IMR-90 (cell line): ENCODE data around the gene KLF17. TPM values are rescaled to one million over a fixed set of nuclear protein-coding genes. Genes with fewer than 3 reads are reported as not detected.
A peak's percentile ranks its signal among the peaks of the same experiment; 100 is the strongest.

Experiments
- ATAC-seq: fragments of 200-7000 bp; cut with Tn5 transposase; 2 replicates; pipeline ENCODE4 v1.9.1; 2020; ENCODE audit warnings: low read depth, mild to moderate bottlenecking, moderate library complexity
- BruUV-seq: library from RNA; stranded (reverse); fragments of 400-500 nt; replicated peaks from 2 replicates; lab custom pipeline; 2021; lab: Mats Ljungman, UMichigan
- CTCF ChIA-PET: fragments of 300-600 bp; formaldehyde crosslinking; extraction: SDS; loops from one replicate; lab custom pipeline; 2021; ENCODE audit warnings: antibody characterized with exemption; lab: Yijun Ruan, JAX
- POLR2A ChIA-PET: fragments of 300-600 bp; sonication (Branson Sonifier 250); formaldehyde crosslinking; loops from one replicate; lab custom pipeline; 2022; ENCODE audit warnings: antibody characterized with exemption; ENCODE audit not compliant: unreplicated experiment; lab: Charles Lee
- DNase-seq: peaks from one replicate; pipeline ENCODE4 v3.0.0; 2013
- H2AFZ ChIP-seq: replicated peaks from 2 replicates; pipeline ENCODE3; 2013; ENCODE audit warnings: low read length, mild to moderate bottlenecking; ENCODE audit not compliant: poor library complexity
- H2AK5ac ChIP-seq: 2 replicates; pipeline ENCODE4 v1.6.1; 2013; ENCODE audit warnings: low read depth, low read length, inconsistent platforms
- H2AK9ac ChIP-seq: replicated peaks from 2 replicates; pipeline ENCODE3; 2013; ENCODE audit warnings: mild to moderate bottlenecking, low read depth, low read length, moderate library complexity; ENCODE audit not compliant: poor library complexity
- H2BK120ac ChIP-seq: 2 replicates; pipeline ENCODE4 v1.6.1; 2013; ENCODE audit warnings: low read depth, low read length, inconsistent platforms
- H2BK15ac ChIP-seq: 3 replicates; pipeline ENCODE4 v1.6.1; 2013; ENCODE audit warnings: low read depth, low read length, inconsistent platforms
- H2BK20ac ChIP-seq: 2 replicates; pipeline ENCODE4 v1.6.1; 2013; ENCODE audit warnings: low read depth, mild to moderate bottlenecking, inconsistent platforms, low read length, moderate library complexity
- H2BK5ac ChIP-seq: 2 replicates; pipeline ENCODE4 v1.6.1; 2013; ENCODE audit warnings: mild to moderate bottlenecking, low read depth, low read length, inconsistent platforms; ENCODE audit not compliant: poor library complexity, severe bottlenecking
- H3K14ac ChIP-seq: replicated peaks from 2 replicates; pipeline ENCODE4 v1.6.1; 2013; ENCODE audit warnings: low read depth, low read length, inconsistent platforms
- H3K18ac ChIP-seq: 2 replicates; pipeline ENCODE4 v1.6.1; 2013; ENCODE audit warnings: low read depth, low read length, control low read depth
- H3K23ac ChIP-seq: 2 replicates; pipeline ENCODE4 v1.6.1; 2013; ENCODE audit warnings: low read depth, low read length, inconsistent platforms
- H3K27ac ChIP-seq: 2 replicates; pipeline ENCODE4 v1.5.1; 2013; ENCODE audit warnings: mild to moderate bottlenecking, control low read depth, low read length; ENCODE audit not compliant: insufficient read depth
- H3K27me3 ChIP-seq: 2 replicates; pipeline ENCODE4 v1.6.1; 2013; ENCODE audit warnings: low read length; ENCODE audit not compliant: control insufficient read depth, insufficient read depth
- H3K36me3 ChIP-seq: 2 replicates; pipeline ENCODE4 v1.6.1; 2013; ENCODE audit warnings: low read length, mixed read lengths; ENCODE audit not compliant: control insufficient read depth, insufficient read depth
- H3K4ac ChIP-seq: 2 replicates; pipeline ENCODE4 v1.6.1; 2013; ENCODE audit warnings: low read depth, low read length, inconsistent platforms
- H3K4me1 ChIP-seq: 2 replicates; pipeline ENCODE4 v1.6.1; 2013; ENCODE audit warnings: low read length, mixed read lengths; ENCODE audit not compliant: control insufficient read depth, insufficient read depth
- H3K4me2 ChIP-seq: 2 replicates; pipeline ENCODE4 v1.6.1; 2013; ENCODE audit warnings: low read depth, mild to moderate bottlenecking, control low read depth, low read length, moderate library complexity
- H3K4me3 ChIP-seq: 2 replicates; pipeline ENCODE4 v1.5.1; 2013; ENCODE audit warnings: low read depth, mild to moderate bottlenecking, control low read depth, low read length, moderate library complexity; ENCODE audit not compliant: insufficient read depth
- H3K56ac ChIP-seq: 2 replicates; pipeline ENCODE4 v1.6.1; 2013; ENCODE audit warnings: low read length, inconsistent platforms; ENCODE audit not compliant: insufficient read depth; ENCODE audit errors: extremely low read depth
- H3K79me1 ChIP-seq, 2 experiments: 2 replicates each; pipeline ENCODE4 v1.6.1; 2013; ENCODE audit warnings: low read length in 2 of 2, inconsistent platforms in 1 of 2, low read depth in 1 of 2
- H3K9ac ChIP-seq: 2 replicates; pipeline ENCODE4 v1.6.1; 2013; ENCODE audit warnings: low read depth, low read length, control low read depth
- H3K9me1 ChIP-seq: 2 replicates; pipeline ENCODE4 v1.6.1; 2013; ENCODE audit warnings: low read length, inconsistent platforms; ENCODE audit not compliant: insufficient read depth
- H3K9me3 ChIP-seq: 2 replicates; pipeline ENCODE4 v1.6.1; 2013; ENCODE audit warnings: low read length; ENCODE audit not compliant: control insufficient read depth, insufficient read depth
- H4K20me1 ChIP-seq: 2 replicates; pipeline ENCODE4 v1.6.1; 2013; ENCODE audit warnings: low read length, inconsistent platforms; ENCODE audit not compliant: insufficient read depth
- H4K5ac ChIP-seq: 2 replicates; pipeline ENCODE4 v1.6.1; 2013; ENCODE audit warnings: mild to moderate bottlenecking, low read depth, low read length, control low read depth
- H4K8ac ChIP-seq, 2 experiments: 2 replicates each; pipeline ENCODE4 v1.6.1; 2013; ENCODE audit warnings: low read depth in 2 of 2, low read length in 2 of 2, control low read depth in 1 of 2, inconsistent platforms in 1 of 2
- H4K91ac ChIP-seq: 2 replicates; pipeline ENCODE4 v1.6.1; 2013; ENCODE audit warnings: low read depth, low read length, inconsistent platforms; ENCODE audit not compliant: insufficient read depth
- BHLHE40 ChIP-seq: fragments of 150-350 bp; IDR thresholded peaks from 2 replicates; pipeline ENCODE4 v1.6.1; 2016; ENCODE audit warnings: mild to moderate bottlenecking, low read depth, low read length
- CEBPB ChIP-seq: IDR thresholded peaks from 2 replicates; pipeline ENCODE4 v1.6.1; 2012; ENCODE audit warnings: low read depth, low read length, improper control_type of control experiment
- CTCF ChIP-seq: conservative IDR thresholded peaks from 2 replicates; pipeline ENCODE4 v1.5.1; 2012; ENCODE audit warnings: mild to moderate bottlenecking, low read depth, low read length, improper control_type of control experiment
- ELK1 ChIP-seq: fragments of 150-350 bp; IDR thresholded peaks from 2 replicates; pipeline ENCODE4 v1.6.1; 2016; ENCODE audit warnings: low read depth, mild to moderate bottlenecking, low read length, moderate library complexity, borderline replicate concordance
- FOS ChIP-seq: fragments of 150-350 bp; IDR thresholded peaks from 2 replicates; pipeline ENCODE4 v1.6.1; 2016; ENCODE audit warnings: low read depth, low read length
- MXI1 ChIP-seq: IDR thresholded peaks from 2 replicates; pipeline ENCODE4 v1.6.1; 2012; ENCODE audit warnings: low read depth, mild to moderate bottlenecking, low read length, moderate library complexity, borderline replicate concordance
- POLR2A ChIP-seq: IDR thresholded peaks from 2 replicates; pipeline ENCODE4 v1.6.1; 2012; ENCODE audit warnings: mild to moderate bottlenecking, low read depth, low read length
- RAD21 ChIP-seq: IDR thresholded peaks from 2 replicates; pipeline ENCODE4 v1.6.1; 2012; ENCODE audit warnings: low read length, improper control_type of control experiment
- SMC3 ChIP-seq: fragments of 150-350 bp; IDR thresholded peaks from 2 replicates; pipeline ENCODE4 v1.6.1; 2016; ENCODE audit warnings: low read depth, mild to moderate bottlenecking, antibody characterized with exemption, low read length, moderate library complexity
- WGBS, 2 experiments: methylation state at CpG; one replicate each; pipeline versions ENCODE4 v1.1.5 to v1.1.7; 2013; ENCODE audit warnings: missing lambda C conversion rate in 2 of 2; ENCODE audit not compliant: insufficient read length in 1 of 2; ENCODE audit errors: extremely low coverage in 2 of 2; 5-methylcytosine and 5-hydroxymethylcytosine counted together
- dilution Hi-C: fragments of 300-500 bp; cut with HindIII; formaldehyde crosslinking; loops from one replicate; pipeline ENCODE4 v1.14.3; 2018; ENCODE audit warnings: low sequenced_read_pairs; ENCODE audit not compliant: unreplicated experiment
- in situ Hi-C: fragments of 300-500 bp; cut with MboI; formaldehyde crosslinking; loops from 3 replicates; pipeline ENCODE4 v1.14.3; 2019; ENCODE audit warnings: low sequenced_read_pairs, inconsistent platforms, mixed read lengths
- intact Hi-C: fragments of 100-400 bp; cut with micrococcal nuclease; formaldehyde crosslinking; loops from 2 replicates; pipeline ENCODE4 v1.10.0; 2022
- polyA plus RNA-seq, 3 experiments: library from polyadenylated mRNA; depleted of rRNA; stranded (reverse); fragments of >200 nt; gene quantifications; 2 replicates each; pipeline ENCODE4 v1.2.3, GENCODE V29; 2012; ENCODE audit warnings: low replicate concordance in 1 of 3
- total RNA-seq: library from RNA; depleted of rRNA; stranded (reverse); fragments of >200 nt; gene quantifications from 2 replicates; pipeline ENCODE4 v1.2.3, GENCODE V29; 2012
- TF ChIP-seq, protein P1 (sequence below): fragments of 150-350 bp; IDR thresholded peaks from 2 replicates; pipeline ENCODE4 v1.6.1; 2017; ENCODE audit warnings: mild to moderate bottlenecking, antibody characterized with exemption, low read length, low read depth

KLF17 gene
- total and polyA plus RNA-seq, 2 of the 4 experiments (the other 2 are of a cell fraction) = 0.17 to 0.36 TPM

GRCh38 chr1:44072821-44073220 lies 45.8 kb upstream of the KLF17 start:
- no peak overlapping the region for H3K27ac ChIP-seq
- no peak overlapping the region for H4K5ac ChIP-seq
- no peaks in the 10 kb centered on the region for H3K27me3 ChIP-seq
- H4K91ac ChIP-seq = peak overlapping the region; percentile 9; the same call in 1 of the 2 replicates
- no peak overlapping the region for H3K18ac ChIP-seq
- H3K4me1 ChIP-seq = peaks cover 13% of the 10 kb centered on the region
- H3K79me1 ChIP-seq = no peaks in the 10 kb centered on the region
- H3K23ac ChIP-seq = no peak overlapping the region
- H2BK15ac ChIP-seq = 0 out of 3 replicates have a peak overlapping the region, but pooled peaks have one; percentile 12
- H3K4me3 ChIP-seq = no peak overlapping the region
- ChIA-PET CTCF (interaction anchor here (0.6 kb wide), 2 partner anchors 11 to 372 kb away, joined by 3 to 5 read pairs; no protein-coding TSS in a partner anchor), POLR2A (no interaction called here)
- no peaks in the 10 kb centered on the region for H3K36me3 ChIP-seq
- no peak for DNase-seq
- H2AK5ac ChIP-seq = 0 out of 2 replicates have a peak overlapping the region, but pooled peaks have one; percentile 27
- H2BK20ac ChIP-seq = no peak overlapping the region
- no peak overlapping the region for H2BK5ac ChIP-seq
- no peak overlapping the region for H2AK9ac ChIP-seq
- ATAC-seq = no peak
- no peak overlapping the region for H2AFZ ChIP-seq
- WGBS, 2 experiments = 90% methylated on average over 2 of the region's 2 CpGs; no CpG with 5 or more reads in 1 of the 2 experiments
- H3K9ac ChIP-seq = no peak overlapping the region
- dilution Hi-C loops (no loop called here), in situ Hi-C loops (no loop called here), intact Hi-C loops (no loop called here)
- H3K4me2 ChIP-seq = no peak overlapping the region
- no peaks in the 10 kb centered on the region for H4K20me1 ChIP-seq
- no peak overlapping the region for H4K8ac ChIP-seq
- no peaks in the 10 kb centered on the region for H3K9me3 ChIP-seq
- H3K14ac ChIP-seq = no peak overlapping the region
- BruUV-seq = no TSS peak
- no peak for TF ChIP-seq POLR2A
- TF ChIP-seq, protein P1, sequence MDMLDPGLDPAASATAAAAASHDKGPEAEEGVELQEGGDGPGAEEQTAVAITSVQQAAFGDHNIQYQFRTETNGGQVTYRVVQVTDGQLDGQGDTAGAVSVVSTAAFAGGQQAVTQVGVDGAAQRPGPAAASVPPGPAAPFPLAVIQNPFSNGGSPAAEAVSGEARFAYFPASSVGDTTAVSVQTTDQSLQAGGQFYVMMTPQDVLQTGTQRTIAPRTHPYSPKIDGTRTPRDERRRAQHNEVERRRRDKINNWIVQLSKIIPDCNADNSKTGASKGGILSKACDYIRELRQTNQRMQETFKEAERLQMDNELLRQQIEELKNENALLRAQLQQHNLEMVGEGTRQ = no peak
- TF ChIP-seq RAD21 = no peak
- no peak for TF ChIP-seq CTCF
- TF ChIP-seq BHLHE40 = no peak
- no peak for TF ChIP-seq ELK1
- TF ChIP-seq SMC3 = no peak
- TF ChIP-seq FOS = no peak
- TF ChIP-seq MXI1 = no peak
- TF ChIP-seq CEBPB = no peak
- H3K9me1 ChIP-seq = peaks cover 7% of the 10 kb centered on the region; the same call in 1 of the 2 replicates
- no peak overlapping the region for H3K56ac ChIP-seq
- no peak overlapping the region for H2BK120ac ChIP-seq
- H3K4ac ChIP-seq = no peak overlapping the region
